Embryonic facial prominence (tissue), 1 donor: Measurements from ENCODE around the gene DIRAS2.
"Not testable (repeated sequence)": the region's sequence is repeated elsewhere in the genome, so short reads cannot be mapped to it uniquely, and the experiment has no call there.

Source experiments
- DNase-seq: peaks from one replicate; pipeline ENCODE4 v3.0.0-alpha.2; 2016; ENCODE audit errors: extremely low spot score

The DIRAS2 gene, protein sequence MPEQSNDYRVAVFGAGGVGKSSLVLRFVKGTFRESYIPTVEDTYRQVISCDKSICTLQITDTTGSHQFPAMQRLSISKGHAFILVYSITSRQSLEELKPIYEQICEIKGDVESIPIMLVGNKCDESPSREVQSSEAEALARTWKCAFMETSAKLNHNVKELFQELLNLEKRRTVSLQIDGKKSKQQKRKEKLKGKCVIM

DNA sequence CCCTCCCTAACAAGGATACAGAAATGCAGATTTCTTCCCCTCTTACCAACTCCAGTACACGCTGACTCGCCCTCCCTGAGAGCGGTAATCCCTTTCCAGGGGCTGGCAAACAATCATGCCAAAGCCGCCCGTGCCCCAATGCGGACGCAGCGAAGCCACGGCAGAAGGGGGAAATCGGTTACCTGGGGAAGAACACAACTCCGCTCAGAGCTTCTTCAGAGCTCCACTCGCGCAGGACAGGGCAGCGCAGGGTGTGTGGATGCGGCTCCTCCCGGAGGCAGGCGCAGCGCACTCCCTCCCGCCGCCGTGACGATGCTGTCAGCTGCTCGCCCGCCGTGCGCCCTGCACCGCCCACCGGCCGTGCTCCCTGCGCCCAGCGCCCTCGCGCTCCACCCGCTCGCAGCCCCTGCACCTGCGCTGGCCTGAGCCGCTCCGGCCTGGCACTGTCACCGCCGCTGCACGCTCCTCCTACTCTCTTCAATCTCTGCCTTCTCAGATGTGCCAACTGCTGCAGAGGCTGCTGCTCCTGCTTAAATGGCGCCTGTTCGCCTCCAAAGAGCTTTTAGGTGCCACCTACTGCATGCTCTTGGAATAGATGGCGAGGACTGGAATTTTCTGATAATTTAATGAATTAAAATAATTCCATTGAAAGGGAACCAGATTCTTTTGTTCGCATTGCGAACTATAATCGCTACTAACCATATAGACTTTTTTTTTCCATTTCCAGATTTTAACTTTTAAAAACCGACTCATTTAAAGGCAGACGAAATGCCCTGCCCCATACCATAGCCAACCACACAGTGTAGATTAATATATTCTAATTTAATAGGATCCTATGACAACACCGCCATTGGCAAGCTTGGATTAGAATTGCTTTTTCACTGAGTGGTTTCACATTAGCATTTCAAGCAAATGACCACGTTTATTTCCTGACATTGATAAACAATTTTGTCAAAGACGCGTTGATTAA is at the start of gene DIRAS2:
DIRAS2 (minus strand) TSS at position 255 of the 970 bp plus-strand sequence. CDS start 28,997 bp downstream, outside the sequence.
- peak; percentile 37 for DNase-seq

DNA sequence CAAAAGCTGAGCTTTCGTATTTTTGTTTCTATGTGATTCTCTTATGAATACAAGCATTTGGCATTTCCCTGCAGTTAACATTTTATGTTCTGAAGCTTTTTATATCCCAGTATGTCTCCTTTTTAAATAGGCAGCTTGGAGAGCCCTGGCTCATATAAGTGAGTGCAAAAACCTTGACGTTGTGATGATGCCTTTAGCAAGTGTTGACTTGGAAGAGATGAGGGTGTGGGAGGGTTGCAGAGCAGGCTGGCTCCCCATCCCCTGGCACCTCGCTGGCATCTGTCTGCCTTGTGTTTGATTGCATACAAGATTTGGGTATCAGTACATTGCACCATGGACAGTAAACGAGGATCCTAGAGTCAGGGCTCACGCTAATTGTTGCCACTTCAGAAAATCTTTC is 42.1 kb upstream of the DIRAS2 start:
- no peak for DNase-seq

DNA sequence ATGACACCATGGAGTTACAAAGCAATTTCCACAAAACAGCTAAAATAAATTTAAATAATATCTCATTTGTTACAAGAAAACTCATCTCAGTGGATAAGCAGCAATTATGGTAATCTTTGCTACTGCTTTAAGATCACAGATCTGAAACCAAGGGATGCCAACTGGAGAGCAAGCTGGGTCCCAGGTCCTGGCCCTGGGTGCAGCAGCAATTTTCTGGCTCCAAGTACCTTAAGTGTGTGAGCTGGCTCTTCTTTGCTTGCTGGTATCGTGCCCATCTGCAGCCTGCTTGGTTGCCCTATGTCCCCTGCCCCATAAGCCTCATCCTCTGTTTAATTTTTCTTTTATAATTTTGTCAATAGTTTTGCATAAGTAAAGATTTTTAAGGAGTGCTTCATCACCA is 41.5 kb upstream of the DIRAS2 start:
- no peak for DNase-seq

DNA sequence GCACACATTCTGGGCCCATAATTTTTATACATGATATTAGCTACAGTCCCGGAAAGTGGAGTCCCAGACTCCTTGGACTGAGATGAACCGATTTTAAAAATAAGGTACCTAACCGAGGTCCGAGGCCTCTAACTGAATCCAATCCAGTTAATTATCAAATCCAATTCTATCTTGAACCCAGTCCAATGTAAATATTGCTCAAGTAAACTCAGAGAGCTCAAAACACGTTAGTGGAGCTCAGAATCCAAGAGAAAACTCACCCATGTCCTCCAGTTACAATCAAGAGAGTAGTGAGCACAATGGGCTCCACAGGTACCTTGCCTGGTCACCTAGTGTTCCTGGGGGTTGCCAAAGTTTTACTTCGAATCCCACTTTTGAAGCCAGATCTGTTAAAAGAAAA is 37.9 kb upstream of the DIRAS2 start:
- DNase-seq, result no peak

DNA sequence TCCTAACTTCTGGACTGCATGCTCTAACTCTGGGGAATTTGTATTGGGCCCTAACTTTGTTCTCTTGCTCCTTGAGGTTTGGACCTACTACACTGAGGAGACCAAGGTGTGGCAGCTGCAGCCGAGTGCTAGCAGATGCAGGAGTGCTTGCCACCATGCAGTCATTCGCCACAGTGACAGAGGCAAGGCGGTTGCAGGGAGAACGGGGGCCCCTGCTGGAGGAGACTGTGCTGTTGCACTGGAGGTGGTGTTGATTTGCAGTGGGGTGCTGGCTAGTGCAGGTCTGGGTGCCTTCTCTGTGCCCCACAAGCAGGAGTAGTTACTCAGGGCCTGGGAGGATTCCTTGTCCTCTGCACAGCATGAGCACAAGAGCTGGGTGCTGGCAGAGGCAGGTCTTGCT is 22.4 kb upstream of the DIRAS2 start:
- DNase-seq, result no peak

DNA sequence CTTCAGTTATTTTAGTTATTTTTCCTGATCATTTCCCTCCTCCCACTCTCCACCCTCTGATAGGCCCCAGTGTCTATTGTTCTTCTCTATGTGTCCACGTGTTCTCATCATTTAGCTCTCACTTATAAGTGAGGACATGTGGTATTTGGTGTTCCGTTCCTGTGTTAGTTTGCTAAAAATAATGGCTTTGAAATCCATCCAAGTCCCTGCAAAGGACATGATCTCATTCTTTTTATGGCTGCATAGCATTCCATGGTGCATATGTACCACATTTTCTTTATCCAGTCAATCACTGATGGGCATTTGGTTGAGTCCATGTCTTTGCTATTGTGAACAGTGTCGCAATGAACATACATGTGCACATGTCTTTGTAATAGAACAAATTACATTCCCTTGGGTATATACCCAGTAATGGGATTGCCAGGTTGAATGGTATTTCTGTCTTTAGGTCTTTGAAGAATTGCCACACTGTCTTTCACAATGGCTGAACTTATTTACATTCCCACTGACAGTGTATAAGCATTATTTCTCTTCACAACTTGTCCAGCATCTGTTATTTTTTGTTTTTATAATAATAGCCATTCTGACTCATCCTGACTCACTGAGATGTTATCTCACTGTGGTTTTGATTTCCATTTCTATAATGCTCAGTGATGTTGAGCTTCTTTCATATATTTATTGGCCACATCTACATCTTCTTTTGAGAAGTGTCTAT is 17.2 kb upstream of the DIRAS2 start:
- DNase-seq, result no peak

DNA sequence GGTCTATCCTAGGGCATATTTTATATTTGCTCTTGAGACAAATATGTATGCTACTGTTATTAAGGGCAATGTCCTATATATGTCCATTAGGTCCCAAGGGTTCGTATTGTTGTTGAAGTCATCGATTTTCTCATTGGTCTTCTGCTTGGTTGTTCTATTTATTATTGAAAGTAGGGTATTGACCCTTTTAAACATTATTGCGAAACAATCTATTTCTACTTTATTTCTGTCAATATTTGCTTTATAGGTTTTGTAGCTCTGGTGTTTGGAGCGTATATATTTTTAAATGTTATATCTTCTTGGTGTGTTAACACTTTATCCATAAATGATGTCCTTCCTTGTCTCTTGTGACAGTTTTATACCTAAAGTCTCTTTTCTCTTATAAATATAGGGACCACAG is 16.2 kb upstream of the DIRAS2 start:
- DNase-seq, result no peak

DNA sequence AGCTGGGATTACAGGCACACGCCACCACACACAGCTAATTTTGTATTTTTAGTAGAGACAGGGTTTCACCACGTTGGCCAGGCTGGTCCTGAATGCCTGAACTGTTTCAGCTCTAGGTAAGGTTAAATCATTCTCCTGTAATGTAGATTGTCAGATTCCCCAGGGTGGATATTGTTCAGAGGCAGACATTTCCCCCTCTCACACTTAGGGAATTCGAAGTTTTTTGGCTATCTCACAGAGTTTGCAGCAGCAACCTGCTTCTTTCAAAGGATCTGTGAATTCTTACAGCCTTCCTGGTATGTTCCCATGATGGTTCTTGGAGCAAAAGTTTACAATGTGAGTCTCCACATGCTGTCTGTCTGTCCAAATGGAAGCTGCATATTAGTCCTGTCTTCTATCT is 15.6 kb upstream of the DIRAS2 start:
- DNase-seq, result no peak

DNA sequence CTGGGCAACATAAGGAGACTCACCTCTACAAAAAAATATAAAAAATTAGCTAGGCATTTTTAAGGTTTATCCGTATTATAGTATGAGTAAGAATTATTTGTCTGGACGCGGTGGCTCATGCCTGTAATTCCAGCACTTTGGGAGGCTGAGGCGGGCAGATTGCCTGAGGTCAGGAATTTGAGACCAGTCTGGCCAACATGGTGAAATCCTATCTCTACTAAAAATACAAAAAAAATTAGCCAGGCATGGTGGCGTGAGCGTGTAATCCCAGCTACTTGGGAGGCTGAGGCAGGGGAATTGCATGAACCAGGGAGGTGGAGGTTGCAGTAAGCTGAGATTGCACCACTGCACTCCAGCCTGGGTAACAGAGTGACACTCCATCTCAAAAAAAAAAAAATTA is 14.3 kb upstream of the DIRAS2 start:
- not testable (repeated sequence) for DNase-seq

DNA sequence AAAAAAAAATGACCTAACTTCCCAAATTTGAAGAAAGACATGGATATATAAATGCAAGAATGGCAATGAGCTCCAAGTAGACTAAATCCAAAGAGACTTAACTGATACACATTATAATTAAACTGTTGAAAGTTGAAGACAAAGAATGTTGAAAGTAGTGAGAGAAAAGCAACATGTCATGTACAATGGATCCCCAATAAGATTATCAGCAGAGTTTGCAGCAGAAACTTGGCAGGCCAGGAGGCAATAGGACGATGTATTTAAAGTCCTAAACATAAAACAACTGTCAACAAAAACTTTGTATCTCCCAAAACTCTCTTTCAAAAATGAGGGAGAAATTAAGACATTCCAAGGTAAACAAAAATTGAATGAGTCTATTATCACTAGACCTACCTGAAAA is 8.6 kb upstream of the DIRAS2 start:
- no peak for DNase-seq

DNA sequence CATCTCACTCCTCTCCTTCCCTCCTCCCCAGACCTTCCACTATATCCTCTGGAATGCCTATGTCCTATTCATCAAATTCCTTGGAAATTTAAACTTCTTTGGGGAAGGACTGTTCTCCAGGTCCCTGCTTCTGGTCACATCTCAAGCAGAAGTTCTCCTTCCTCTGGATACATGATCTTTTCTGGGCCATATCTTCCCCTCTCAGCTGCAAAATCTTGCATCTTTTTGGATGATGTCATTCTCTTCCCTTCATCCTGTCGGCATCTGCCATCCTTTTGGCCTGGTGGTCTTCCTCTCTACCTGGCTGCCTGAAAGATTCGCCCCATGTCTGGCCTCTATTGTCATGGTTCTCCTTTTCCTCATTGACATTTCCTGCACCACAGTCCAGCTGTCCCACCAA is 5.2 kb upstream of the DIRAS2 start:
- DNase-seq, result no peak

DNA sequence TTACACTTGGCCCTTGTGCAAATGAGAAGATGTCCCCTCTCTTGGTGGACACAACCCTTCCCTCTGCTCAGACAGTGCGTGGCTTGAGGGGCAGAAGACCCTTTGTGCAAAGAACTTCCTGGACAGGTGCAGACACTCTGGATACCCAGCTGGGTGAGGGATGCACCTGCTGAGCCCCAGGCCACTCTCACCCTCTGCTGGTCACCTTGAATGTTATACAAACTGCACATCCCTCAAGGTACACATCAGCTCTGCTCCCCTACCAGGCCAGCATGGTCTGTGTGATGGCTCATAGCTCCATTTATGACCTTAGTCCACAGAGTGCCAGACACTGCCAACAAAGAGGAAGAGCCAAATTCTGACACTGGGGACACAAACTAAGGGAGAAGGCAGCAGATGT is 3.1 kb upstream of the DIRAS2 start:
- DNase-seq, result no peak

DNA sequence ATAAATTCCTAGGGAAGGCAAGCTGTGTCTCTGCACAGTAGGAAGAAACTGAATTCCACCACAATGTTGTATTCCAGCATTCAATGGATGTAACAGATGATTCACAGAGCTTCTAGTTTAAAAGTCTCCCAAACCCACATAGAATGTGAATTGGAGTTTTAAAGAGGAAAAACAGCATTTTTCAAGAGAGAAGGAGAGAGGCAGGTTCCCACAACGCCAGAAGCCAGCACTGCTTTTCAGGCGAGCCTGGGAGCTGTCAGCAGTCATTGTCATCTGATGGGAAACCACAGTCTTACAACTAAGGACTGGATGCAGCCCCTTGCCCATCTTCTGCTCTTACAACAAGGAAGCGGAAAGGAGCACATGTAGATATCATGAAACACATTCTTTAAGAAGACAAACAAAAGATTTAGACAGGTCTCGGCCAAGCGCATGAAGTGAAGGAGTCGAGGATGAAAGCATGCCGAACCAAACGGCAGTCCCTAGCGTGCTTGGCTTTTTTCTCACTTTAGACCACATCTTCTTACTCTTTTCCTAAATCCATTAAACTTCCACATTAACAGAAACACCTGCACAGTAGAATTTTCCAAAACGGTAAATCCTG is 638 bp downstream of the DIRAS2 start:
- DNase-seq, result no peak

DNA sequence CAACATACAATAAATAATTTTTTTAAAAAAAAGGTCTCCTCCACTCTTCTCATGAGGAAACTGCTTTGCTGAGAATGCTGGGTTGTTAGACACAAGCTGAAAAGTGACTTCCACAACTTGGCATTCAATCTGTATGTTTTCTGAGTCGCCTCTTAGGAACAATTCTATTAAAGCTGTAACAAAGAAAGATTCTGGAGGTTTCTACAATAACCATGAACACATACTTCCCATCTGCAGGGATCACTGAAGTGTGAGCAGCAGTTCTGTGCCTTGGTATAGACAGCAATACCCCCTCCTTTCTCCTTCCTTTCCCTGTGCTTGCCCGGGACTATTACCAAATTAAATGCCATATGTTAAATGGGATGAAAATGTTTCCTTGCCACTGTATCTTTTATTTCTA is 1.5 kb downstream of the DIRAS2 start:
- no peak for DNase-seq

DNA sequence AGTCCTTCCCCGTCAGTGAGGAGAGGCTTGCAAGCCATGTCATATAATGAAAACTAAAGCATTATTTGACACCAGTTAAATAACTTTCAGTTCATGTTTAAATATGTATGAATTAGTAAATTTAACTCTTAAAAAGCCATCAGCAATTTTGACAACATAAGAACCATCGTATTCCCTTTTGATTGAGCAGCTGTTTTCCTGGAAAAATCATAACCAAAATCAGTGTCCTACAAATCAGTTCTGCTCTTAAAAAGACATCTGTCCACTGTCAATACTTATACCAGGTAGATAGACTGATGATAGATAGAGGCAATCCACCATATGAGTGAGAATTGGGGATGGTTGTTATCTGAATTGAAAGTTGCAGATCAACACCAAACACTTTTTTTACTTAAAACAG is 2.3 kb downstream of the DIRAS2 start:
- DNase-seq, result no peak

DNA sequence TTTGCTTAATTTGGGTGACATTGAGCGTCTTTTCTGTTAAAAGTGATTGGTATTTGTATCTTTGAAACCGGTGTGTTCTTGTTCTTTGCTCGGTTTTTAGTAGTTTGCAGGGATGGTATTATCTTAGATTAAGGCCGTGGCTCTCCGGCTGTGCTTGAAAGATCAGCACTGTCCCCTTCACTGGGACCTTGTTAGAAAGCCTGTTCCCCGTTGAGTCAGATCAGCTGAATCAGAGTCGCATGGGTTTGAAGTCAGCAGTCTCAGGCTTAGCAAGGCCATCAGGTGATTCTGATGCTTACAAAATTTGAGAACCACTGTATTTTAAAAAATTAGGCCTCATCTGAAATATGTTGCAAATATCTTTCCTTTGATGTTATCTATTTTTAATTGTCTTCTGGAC is 5.0 kb downstream of the DIRAS2 start:
- no peak for DNase-seq

DNA sequence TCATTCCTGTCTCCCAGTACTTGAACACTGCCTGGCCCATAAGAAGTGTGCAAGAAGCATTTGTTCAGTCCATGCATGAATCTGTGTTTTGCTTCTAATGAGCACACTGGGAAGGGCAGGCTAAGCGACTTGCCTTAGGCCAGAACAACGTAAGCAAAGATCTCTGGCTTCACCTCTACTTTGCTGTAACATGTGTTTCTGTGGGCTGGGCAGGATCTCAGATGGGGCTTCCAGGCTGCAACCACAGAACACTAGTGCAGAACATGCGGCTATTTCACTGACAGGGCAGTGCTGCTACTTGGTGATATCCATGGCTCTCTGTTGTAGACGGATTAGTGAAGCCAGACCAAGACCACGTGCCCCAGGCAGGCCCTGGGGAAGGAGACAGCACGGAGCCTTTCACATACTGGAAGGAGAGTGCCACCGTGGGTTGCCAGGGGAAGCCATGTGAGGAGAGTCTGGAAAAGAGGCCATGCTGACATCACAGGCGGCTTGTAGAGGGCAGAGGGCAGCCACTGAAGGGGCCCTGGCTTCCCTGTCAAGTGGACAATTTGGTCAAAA is 9.9 kb downstream of the DIRAS2 start:
- no peak for DNase-seq

DNA sequence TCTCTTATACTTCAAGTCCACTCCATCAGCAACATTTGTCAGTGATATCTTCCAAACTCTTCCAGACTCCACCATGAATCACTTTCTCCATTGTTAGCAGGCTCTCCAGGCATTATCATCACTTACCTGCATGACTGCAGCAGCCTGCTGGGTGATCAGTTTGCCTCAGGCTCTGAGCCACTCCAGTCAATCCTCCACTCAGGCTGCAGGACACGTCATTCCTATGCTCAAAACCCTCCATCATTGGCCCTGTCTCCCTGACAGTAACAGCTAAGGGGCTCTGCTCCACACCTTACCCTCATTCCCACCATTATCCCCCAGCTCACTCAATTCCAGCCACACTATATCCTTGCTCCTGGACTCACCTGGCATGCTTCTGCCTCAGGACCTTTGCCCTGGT is 10.7 kb downstream of the DIRAS2 start:
- DNase-seq, result no peak

DNA sequence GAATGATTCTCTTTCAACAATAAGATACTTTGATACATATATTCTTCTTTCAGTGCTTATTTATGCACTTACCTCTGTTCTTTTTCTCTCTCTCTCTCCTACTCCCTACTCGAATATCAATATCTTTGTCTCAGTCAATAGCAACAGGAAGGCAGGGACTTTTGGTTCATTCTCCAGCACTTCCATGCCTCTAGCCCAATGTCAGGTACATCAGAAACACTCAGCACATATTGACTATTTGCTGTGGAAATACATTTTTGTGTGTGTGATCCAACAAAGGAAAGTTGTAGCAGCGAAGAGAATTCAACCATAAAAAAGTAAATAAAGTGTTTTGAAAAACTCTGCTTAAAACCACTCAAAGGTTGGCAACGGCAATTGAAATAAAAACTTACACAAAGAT is 12.6 kb downstream of the DIRAS2 start:
- no peak for DNase-seq

DNA sequence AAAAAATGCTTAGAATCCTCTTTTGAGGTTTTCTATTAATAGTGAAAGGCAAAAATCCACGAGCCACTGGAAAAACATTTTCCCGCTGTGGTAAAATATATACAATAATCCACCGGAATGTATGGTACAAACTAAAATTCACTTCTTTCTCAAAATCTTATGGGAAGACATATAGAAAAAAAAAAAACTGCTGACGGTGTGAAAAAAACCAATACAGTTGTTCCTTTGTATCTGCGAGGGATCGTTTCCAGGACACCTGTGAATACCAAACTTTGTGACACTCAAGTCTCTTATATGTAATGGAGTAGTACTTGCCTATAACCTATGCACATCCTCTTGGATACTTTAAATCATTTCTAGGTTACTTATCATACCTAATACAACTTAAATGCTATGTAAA is 13.3 kb downstream of the DIRAS2 start:
- DNase-seq, result no peak

DNA sequence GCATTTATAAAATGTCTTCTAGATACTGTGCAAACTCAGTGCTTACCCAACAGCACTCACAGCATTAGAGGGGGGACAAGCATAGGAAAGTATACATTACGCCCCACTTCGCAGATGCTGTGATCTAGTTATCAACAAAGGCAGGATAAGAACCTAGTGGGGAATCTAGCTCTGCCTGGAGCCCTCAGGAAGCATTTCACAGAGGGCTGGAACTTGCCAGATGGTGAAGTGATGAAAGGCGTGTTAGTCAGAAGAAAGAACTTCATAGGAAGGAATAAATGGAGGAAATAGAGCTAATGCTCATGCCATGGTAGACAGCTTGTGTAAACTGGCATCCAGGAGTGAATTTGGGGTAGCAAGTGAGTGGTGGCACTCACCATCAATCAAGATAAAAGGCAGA is 25.8 kb downstream of the DIRAS2 start:
- DNase-seq, result no peak

DNA sequence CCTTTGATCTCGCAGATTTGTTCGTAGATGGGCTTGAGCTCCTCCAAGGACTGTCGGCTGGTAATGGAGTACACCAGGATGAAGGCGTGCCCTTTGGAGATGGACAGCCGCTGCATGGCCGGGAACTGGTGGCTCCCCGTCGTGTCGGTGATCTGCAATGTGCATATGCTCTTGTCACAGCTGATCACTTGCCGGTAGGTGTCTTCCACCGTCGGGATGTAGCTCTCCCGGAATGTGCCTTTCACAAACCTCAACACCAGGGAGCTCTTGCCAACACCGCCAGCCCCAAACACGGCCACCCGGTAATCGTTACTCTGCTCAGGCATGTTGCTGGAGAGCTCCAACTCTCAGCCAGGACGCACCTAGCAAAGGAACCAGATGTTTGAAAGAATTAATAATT is 29.1 kb downstream of the DIRAS2 start:
- DNase-seq, result no peak
